ENCODE results near the gene SMIM3. TPM values are rescaled to one million over a fixed set of nuclear protein-coding genes. Genes with fewer than 3 reads are reported as not detected.

SMIM3 gene
- total RNA-seq, 1 donor from 2014 or later: 13.0 TPM

GRCh38 chr5:150797384-150797783 is 18.8 kb downstream of the SMIM3 start:
- DNase-seq (ENCODE audit: low spot score): no peak
- Mint-ChIP-seq H3K4me1 (ENCODE audit: low read depth) (peaks cover 11% of the 10 kb centered on the region), H3K27me3 (ENCODE audit: low read depth) (no peaks in the 10 kb centered on the region), H3K4me3 (ENCODE audit: unreplicated experiment) (no peak overlapping the region), H3K36me3 (ENCODE audit: low read depth) (peaks cover 5% of the 10 kb centered on the region), H3K9me3 (ENCODE audit: low read depth) (no peaks in the 10 kb centered on the region), H3K27ac (ENCODE audit: unreplicated experiment) (no peak overlapping the region)
- TF ChIP-seq CTCF (IDR thresholded peaks at IDR 0.05): no peak

DNA sequence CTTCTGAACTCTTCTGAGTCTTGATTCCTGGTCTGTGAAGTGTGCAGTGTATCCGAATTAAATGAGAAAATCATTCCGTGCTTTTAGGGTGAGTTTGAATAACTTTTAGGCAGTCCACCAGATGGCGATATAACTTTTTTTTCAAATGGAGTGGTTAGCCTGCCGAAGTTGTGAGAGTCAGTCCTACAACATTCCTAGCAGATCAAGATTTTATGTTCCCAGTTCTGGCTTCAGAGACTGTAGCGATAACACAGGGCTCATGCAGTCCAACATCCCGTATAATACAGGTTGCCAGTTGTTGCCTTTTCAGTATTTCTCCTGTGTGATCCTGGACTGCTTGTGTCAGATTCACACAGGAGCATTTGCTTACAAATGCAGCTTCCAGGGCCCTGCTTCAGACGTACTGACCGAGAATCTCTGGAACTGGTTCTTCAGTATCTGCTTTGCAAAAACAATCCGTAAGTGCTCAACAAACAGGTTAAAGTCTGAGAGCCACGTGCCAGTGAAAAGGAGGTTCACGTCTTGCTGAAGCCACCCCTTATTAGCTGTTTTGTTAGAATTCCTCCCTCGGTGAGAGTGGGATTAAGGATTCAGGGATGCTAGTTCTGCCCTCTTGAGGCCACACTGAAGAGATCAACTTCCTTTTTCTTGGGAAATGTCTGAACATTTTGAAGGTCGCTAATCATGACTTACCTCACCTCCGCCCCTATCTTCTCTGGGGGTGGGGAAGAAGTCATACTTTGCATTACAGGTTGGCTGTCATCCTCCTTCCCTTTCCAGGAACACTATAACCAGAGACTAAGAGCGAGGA is 22.8 kb downstream of the SMIM3 start:
- TF ChIP-seq CTCF (IDR thresholded peaks at IDR 0.05): peak; percentile 81
- peaks cover 5% of the 10 kb centered on the region for H3K36me3 Mint-ChIP-seq (ENCODE audit: low read depth)
- peak overlapping the region; percentile 65 for H3K4me3 Mint-ChIP-seq (ENCODE audit: unreplicated experiment)

GRCh38 chr5:150804388-150804787 is 25.8 kb downstream of the SMIM3 start:
- Mint-ChIP-seq H3K36me3 (ENCODE audit: low read depth) (no peaks in the 10 kb centered on the region), H3K4me1 (ENCODE audit: low read depth) (peaks cover 11% of the 10 kb centered on the region), H3K27me3 (ENCODE audit: low read depth) (peaks cover 19% of the 10 kb centered on the region), H3K4me3 (ENCODE audit: unreplicated experiment) (no peak overlapping the region), H3K9me3 (ENCODE audit: low read depth) (peaks cover 7% of the 10 kb centered on the region), H3K27ac (ENCODE audit: unreplicated experiment) (no peak overlapping the region)
- no peak for TF ChIP-seq CTCF (IDR thresholded peaks at IDR 0.05)
- no peak for DNase-seq (ENCODE audit: low spot score)

More for the DNA sequence above, 22.8 kb downstream of the SMIM3 start:
- H3K27me3 Mint-ChIP-seq (ENCODE audit: low read depth): peaks cover 16% of the 10 kb centered on the region
- peaks cover 6% of the 10 kb centered on the region for H3K9me3 Mint-ChIP-seq (ENCODE audit: low read depth)
- H3K4me1 Mint-ChIP-seq (ENCODE audit: low read depth): peaks cover 11% of the 10 kb centered on the region
- H3K27ac Mint-ChIP-seq (ENCODE audit: unreplicated experiment): peak overlapping the region; percentile 53
- no peak for DNase-seq (ENCODE audit: low spot score)

DNA sequence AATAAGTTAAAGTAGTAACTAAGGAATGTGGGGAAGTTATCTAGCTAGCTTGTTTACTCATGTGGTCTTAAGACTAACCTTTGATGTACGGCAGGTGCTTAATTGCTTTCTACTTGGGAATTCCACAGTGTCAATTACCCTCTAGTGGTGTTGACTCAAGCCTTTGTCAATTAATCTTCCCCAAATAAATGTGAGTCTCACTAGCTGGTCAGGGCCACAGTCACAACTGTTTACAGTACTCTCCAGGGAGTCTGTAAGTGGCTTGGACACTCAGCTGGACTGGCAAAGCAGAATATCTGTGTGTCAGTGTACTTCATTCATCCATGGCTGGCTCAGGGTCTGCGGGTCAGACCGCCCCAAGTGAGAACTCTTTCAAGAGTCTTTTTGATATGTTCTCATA is 30.8 kb downstream of the SMIM3 start:
- H3K27ac Mint-ChIP-seq (ENCODE audit: unreplicated experiment): no peak overlapping the region
- DNase-seq (ENCODE audit: low spot score): no peak
- H3K4me1 Mint-ChIP-seq (ENCODE audit: low read depth): no peaks in the 10 kb centered on the region
- peaks cover 21% of the 10 kb centered on the region for H3K27me3 Mint-ChIP-seq (ENCODE audit: low read depth)
- no peaks in the 10 kb centered on the region for H3K36me3 Mint-ChIP-seq (ENCODE audit: low read depth)
- H3K9me3 Mint-ChIP-seq (ENCODE audit: low read depth): peaks cover 17% of the 10 kb centered on the region
- H3K4me3 Mint-ChIP-seq (ENCODE audit: unreplicated experiment): no peak overlapping the region
- TF ChIP-seq CTCF (IDR thresholded peaks at IDR 0.05): no peak

GRCh38 chr5:150815010-150815409 is 36.5 kb downstream of the SMIM3 start:
- H3K27me3 Mint-ChIP-seq (ENCODE audit: low read depth): peaks cover 23% of the 10 kb centered on the region
- H3K4me1 Mint-ChIP-seq (ENCODE audit: low read depth): no peaks in the 10 kb centered on the region
- H3K27ac Mint-ChIP-seq (ENCODE audit: unreplicated experiment): no peak overlapping the region
- no peak for TF ChIP-seq CTCF (IDR thresholded peaks at IDR 0.05)
- H3K4me3 Mint-ChIP-seq (ENCODE audit: unreplicated experiment): no peak overlapping the region
- H3K9me3 Mint-ChIP-seq (ENCODE audit: low read depth): peaks cover 28% of the 10 kb centered on the region
- DNase-seq (ENCODE audit: low spot score): no peak
- H3K36me3 Mint-ChIP-seq (ENCODE audit: low read depth): peaks cover 2% of the 10 kb centered on the region

Data from chondrocyte (in vitro differentiated cells).